GM18517 (cell line): Measurements from ENCODE around the gene RGS7.
"Not testable (repeated sequence)": the region's sequence is repeated elsewhere in the genome, so short reads cannot be mapped to it uniquely, and the experiment has no call there.

ENCODE experiments used
- ATAC-seq: cut with Tn5 transposase; IDR thresholded peaks from one replicate; pipeline ENCODE4 v1.9.1; 2021; ENCODE audit warnings: mild to moderate bottlenecking, moderate library complexity; ENCODE audit not compliant: unreplicated experiment

The RGS7 gene

GRCh38 chr1:240739139-240739538 lies 617.9 kb downstream of the RGS7 start:
- no peak for ATAC-seq

- no peak for ATAC-seq
Observed at GRCh38 chr1:240737766-240738265, 619.2 kb downstream of the RGS7 start.

- ATAC-seq, result no peak
Observed at GRCh38 chr1:240737298-240737697, 619.7 kb downstream of the RGS7 start.

- ATAC-seq, result not testable (repeated sequence)
Observed at GRCh38 chr1:240734705-240735104, 622.3 kb downstream of the RGS7 start.

- ATAC-seq, result no peak
Observed at GRCh38 chr1:240734001-240734400, 623.0 kb downstream of the RGS7 start.

GRCh38 chr1:240732390-240732789 lies 624.6 kb downstream of the RGS7 start:
- peak; percentile 90 for ATAC-seq
